Endothelial cell (in vitro differentiated cells): ENCODE data around the gene UBQLN4. TPM values are rescaled to one million over a fixed set of nuclear protein-coding genes. Genes with fewer than 3 reads are reported as not detected.

ENCODE experiments used
- DNase-seq: peaks from one replicate; pipeline ENCODE4 v3.0.0; 2021; ENCODE audit warnings: low spot score
- H3K27ac Mint-ChIP-seq: one replicate; pipeline ENCODE4 v1.8.0; 2021; ENCODE audit warnings: mixed read lengths, inconsistent platforms; ENCODE audit not compliant: unreplicated experiment
- H3K27me3 Mint-ChIP-seq: one replicate; pipeline ENCODE4 v1.8.0; 2021; ENCODE audit warnings: mild to moderate bottlenecking, moderate library complexity, mixed read lengths, inconsistent platforms; ENCODE audit not compliant: unreplicated experiment
- H3K36me3 Mint-ChIP-seq: one replicate; pipeline ENCODE4 v1.8.0; 2021; ENCODE audit warnings: mild to moderate bottlenecking, low read depth, mixed read lengths, inconsistent platforms; ENCODE audit not compliant: unreplicated experiment
- H3K4me1 Mint-ChIP-seq: one replicate; pipeline ENCODE4 v1.8.0; 2021; ENCODE audit warnings: mild to moderate bottlenecking, mixed read lengths, inconsistent platforms; ENCODE audit not compliant: unreplicated experiment
- H3K4me3 Mint-ChIP-seq: one replicate; pipeline ENCODE4 v1.8.0; 2021; ENCODE audit warnings: mild to moderate bottlenecking, mixed read lengths, inconsistent platforms; ENCODE audit not compliant: unreplicated experiment
- H3K9me3 Mint-ChIP-seq: one replicate; pipeline ENCODE4 v1.8.0; 2021; ENCODE audit warnings: mixed read lengths, inconsistent platforms; ENCODE audit not compliant: unreplicated experiment
- CTCF ChIP-seq: fragments of 200-600 bp; sonication (generic); IDR thresholded peaks from one replicate; pipeline ENCODE4 v1.5.0; 2021; ENCODE audit warnings: antibody characterized with exemption; ENCODE audit not compliant: unreplicated experiment
- total RNA-seq: library from RNA; stranded (reverse); fragmentation: NEBNext Ultra II Directional; extraction: Animal tissue kit (Norgen Biotek cat#: 25700); gene quantifications from one replicate; pipeline ENCODE4 v1.2.1, GENCODE V29; 2021; ENCODE audit not compliant: unreplicated experiment

Gene UBQLN4
- total RNA-seq, 1 donor from 2014 or later, result 47.6 TPM

- no peak for DNase-seq
- Mint-ChIP-seq H3K4me3 (no peak overlapping the region), H3K4me1 (peaks cover 19% of the 10 kb centered on the region), H3K27me3 (no peaks in the 10 kb centered on the region), H3K27ac (no peak overlapping the region), H3K36me3 (peaks cover 6% of the 10 kb centered on the region), H3K9me3 (no peaks in the 10 kb centered on the region)
- TF ChIP-seq CTCF, result no peak
Measured at GRCh38 chr1:156003923-156004188, 49.7 kb downstream of the UBQLN4 start.

DNA sequence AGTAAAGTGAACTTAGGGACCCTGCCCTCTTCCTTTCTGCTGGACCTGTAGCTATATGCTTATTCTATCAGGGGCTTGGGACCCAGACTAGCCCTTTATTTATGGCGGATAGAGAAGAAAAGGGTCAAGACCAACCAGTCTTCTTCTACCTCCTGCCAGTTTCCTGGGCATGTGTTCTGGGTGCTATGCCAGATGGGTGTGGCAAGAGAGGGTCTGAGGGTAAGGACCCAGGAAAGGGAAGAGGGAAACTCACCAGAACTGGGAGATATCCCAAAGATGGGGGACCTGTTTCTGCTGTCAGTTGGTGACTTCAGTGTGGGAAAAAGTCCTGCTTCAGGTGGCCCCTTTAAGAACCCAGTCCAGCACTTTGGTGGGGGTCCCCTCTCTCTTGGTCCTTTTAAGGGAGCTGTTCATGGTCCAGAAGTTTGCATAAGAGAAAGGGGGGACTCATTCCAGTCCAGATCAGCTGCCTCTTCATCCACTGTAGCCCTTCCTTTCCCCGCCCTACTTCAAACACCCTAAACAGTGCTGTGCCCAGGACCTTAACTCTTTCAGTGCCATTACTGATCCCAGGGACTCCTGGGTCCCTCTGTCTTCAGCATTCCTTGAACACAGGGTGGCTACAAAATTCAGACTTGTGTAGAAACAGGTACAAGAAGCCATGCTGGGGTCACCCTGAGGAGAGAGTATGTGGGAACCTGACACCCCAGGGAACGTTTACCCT, 51.2 kb downstream of the UBQLN4 start:
- TF ChIP-seq CTCF, result no peak
- no peaks in the 10 kb centered on the region for H3K27me3 Mint-ChIP-seq
- no peak for DNase-seq
- no peak overlapping the region for H3K4me3 Mint-ChIP-seq
- H3K36me3 Mint-ChIP-seq, result no peaks in the 10 kb centered on the region
- no peaks in the 10 kb centered on the region for H3K9me3 Mint-ChIP-seq
- no peak overlapping the region for H3K27ac Mint-ChIP-seq
- peaks cover 15% of the 10 kb centered on the region for H3K4me1 Mint-ChIP-seq

GRCh38 chr1:156001662-156002171, 51.9 kb downstream of the UBQLN4 start:
- no peaks in the 10 kb centered on the region for H3K36me3 Mint-ChIP-seq
- no peaks in the 10 kb centered on the region for H3K9me3 Mint-ChIP-seq
- no peaks in the 10 kb centered on the region for H3K27me3 Mint-ChIP-seq
- DNase-seq, result no peak
- H3K27ac Mint-ChIP-seq, result no peak overlapping the region
- no peak for TF ChIP-seq CTCF
- peaks cover 11% of the 10 kb centered on the region for H3K4me1 Mint-ChIP-seq
- H3K4me3 Mint-ChIP-seq, result no peak overlapping the region

DNA sequence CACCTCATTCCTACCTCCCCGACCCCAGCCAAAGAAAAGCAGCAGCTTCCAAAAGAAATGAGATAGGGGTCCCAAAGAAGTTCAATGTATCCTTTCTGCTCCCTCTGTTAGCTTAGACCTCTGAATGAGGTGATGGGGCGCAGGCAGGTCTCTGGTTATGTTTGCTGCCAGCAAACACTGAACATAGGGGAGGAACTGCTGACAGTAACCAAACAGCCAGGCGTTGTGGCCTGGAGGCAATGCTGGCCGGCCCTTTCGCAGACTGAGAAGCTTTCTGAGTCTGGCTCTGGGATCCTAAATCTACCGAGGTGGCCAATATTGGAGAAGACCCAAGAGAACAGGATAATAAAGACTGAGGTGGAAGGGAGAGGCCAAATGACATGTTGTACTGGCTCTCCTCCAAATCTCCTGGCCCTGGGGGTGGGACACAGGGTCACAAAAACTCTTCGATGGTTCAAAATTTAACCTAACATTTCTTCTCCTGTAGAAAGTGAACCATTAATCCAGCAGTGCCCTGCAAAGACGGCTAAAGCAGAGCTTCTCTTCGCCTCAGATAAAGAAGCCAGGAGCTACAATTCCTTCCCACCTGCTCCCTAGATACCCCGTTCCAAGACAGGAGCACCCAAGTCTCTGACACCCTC, 52.5 kb downstream of the UBQLN4 start:
- Mint-ChIP-seq H3K36me3 (no peaks in the 10 kb centered on the region), H3K27ac (no peak overlapping the region), H3K4me1 (peaks cover 12% of the 10 kb centered on the region), H3K27me3 (peaks cover 3% of the 10 kb centered on the region), H3K9me3 (no peaks in the 10 kb centered on the region), H3K4me3 (no peak overlapping the region)
- TF ChIP-seq CTCF, result no peak
- DNase-seq, result no peak

- no peak overlapping the region for H3K27ac Mint-ChIP-seq
- no peak overlapping the region for H3K4me3 Mint-ChIP-seq
- H3K27me3 Mint-ChIP-seq, result peaks cover 7% of the 10 kb centered on the region
- no peak for TF ChIP-seq CTCF
- H3K36me3 Mint-ChIP-seq, result no peaks in the 10 kb centered on the region
- no peaks in the 10 kb centered on the region for H3K9me3 Mint-ChIP-seq
- peaks cover 14% of the 10 kb centered on the region for H3K4me1 Mint-ChIP-seq
- no peak for DNase-seq
Measured at GRCh38 chr1:155999964-156000363, 53.6 kb downstream of the UBQLN4 start.
